B cell (primary cell): ENCODE data around the gene RPRD1B.

Source experiments
- EZH2 ChIP-seq: IDR thresholded peaks from 2 replicates; pipeline ENCODE4 v1.6.1; 2012; ENCODE audit warnings: borderline replicate concordance, low read depth, mild to moderate bottlenecking, moderate library complexity, low read length; ENCODE audit not compliant: insufficient read depth, poor library complexity, severe bottlenecking
- TF ChIP-seq, protein P1 (sequence below): fragments of 200-600 bp; IDR thresholded peaks from one replicate; pipeline ENCODE4 v1.8.0; 2022; ENCODE audit warnings: antibody characterized with exemption, mild to moderate bottlenecking

DNA sequence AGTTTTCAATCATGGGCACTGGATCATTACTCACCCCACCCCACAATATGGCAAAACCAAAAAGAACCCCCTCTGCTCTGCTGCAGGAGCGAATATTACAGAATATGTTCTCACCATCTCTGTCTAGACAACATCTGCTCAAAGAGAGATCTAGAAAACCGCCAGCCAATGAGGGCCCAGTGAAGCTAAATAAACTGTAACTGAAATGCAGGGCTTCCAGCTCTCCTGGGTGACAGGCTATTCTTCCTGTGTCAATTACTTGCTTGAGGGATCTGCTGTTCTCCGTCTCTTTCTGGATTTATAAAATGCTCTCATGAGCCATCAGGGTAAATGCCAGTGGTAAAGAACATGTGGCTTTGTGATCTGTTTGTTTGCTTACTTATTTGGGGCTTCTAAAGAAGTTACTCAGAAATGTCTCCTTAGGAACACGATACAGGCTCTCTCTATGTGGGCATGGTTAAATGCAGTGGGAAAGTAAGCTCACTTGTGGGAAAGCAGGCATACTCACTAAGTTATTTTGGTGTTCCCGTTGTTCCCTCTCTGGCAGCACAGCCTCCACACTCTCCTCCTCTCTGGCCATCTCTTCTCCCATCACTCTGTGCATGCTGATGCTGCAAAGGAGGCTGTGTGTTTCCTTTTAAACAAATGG lies 45.1 kb upstream of the RPRD1B start:
- TF ChIP-seq, protein P1, sequence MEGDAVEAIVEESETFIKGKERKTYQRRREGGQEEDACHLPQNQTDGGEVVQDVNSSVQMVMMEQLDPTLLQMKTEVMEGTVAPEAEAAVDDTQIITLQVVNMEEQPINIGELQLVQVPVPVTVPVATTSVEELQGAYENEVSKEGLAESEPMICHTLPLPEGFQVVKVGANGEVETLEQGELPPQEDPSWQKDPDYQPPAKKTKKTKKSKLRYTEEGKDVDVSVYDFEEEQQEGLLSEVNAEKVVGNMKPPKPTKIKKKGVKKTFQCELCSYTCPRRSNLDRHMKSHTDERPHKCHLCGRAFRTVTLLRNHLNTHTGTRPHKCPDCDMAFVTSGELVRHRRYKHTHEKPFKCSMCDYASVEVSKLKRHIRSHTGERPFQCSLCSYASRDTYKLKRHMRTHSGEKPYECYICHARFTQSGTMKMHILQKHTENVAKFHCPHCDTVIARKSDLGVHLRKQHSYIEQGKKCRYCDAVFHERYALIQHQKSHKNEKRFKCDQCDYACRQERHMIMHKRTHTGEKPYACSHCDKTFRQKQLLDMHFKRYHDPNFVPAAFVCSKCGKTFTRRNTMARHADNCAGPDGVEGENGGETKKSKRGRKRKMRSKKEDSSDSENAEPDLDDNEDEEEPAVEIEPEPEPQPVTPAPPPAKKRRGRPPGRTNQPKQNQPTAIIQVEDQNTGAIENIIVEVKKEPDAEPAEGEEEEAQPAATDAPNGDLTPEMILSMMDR: no peak
- TF ChIP-seq EZH2: no peak
